GM23338 (cell line): ENCODE results near the gene ACOT6.

ENCODE experiments used
- EZH2 ChIP-seq: fragments of 200-600 bp; sonication (generic); IDR thresholded peaks from one replicate; pipeline ENCODE4 v1.8.0; 2017; ENCODE audit warnings: antibody characterized with exemption, mild to moderate bottlenecking, low read depth; ENCODE audit not compliant: unreplicated experiment
- POLR2AphosphoS5 ChIP-seq: IDR thresholded peaks from 2 replicates; pipeline ENCODE4 v1.6.1; 2016; ENCODE audit warnings: antibody characterized with exemption, low read depth
- STAT1 ChIP-seq: IDR thresholded peaks from one replicate; pipeline ENCODE4 v1.6.1; 2016; ENCODE audit warnings: antibody characterized with exemption; ENCODE audit not compliant: unreplicated experiment
- TF ChIP-seq, protein P1 (sequence below), 2 experiments: fragments of 200-600 bp in 1 of 2; sonication (generic) in 1 of 2; conservative IDR thresholded peaks; 2 replicates each; pipeline versions ENCODE4 v1.5.1 to v1.6.1; 2016 to 2017; ENCODE audit warnings: antibody characterized with exemption in 2 of 2, low read depth in 2 of 2, mild to moderate bottlenecking in 2 of 2, moderate library complexity in 1 of 2

GRCh38 chr14:73619524-73619923 is 7.2 kb downstream of the ACOT6 start:
- TF ChIP-seq EZH2 (no peak), POLR2AphosphoS5 (no peak), STAT1 (no peak)
- TF ChIP-seq, protein P1, sequence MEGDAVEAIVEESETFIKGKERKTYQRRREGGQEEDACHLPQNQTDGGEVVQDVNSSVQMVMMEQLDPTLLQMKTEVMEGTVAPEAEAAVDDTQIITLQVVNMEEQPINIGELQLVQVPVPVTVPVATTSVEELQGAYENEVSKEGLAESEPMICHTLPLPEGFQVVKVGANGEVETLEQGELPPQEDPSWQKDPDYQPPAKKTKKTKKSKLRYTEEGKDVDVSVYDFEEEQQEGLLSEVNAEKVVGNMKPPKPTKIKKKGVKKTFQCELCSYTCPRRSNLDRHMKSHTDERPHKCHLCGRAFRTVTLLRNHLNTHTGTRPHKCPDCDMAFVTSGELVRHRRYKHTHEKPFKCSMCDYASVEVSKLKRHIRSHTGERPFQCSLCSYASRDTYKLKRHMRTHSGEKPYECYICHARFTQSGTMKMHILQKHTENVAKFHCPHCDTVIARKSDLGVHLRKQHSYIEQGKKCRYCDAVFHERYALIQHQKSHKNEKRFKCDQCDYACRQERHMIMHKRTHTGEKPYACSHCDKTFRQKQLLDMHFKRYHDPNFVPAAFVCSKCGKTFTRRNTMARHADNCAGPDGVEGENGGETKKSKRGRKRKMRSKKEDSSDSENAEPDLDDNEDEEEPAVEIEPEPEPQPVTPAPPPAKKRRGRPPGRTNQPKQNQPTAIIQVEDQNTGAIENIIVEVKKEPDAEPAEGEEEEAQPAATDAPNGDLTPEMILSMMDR (conservative IDR thresholded peaks at IDR 0.05; ENCODE audit: low read depth in 2 of 2): no peak
